ENCODE measurements around the gene RASSF3.
"Not testable (repeated sequence)": the region's sequence is repeated elsewhere in the genome, so short reads cannot be mapped to it uniquely, and the experiment has no call there.

The RASSF3 gene

GRCh38 chr12:64587447-64587846 lies 22.8 kb upstream of the RASSF3 start:
- DNase-seq, result no peak
- in situ Hi-C loops (cut with HindIII; ENCODE audit: low pct_ligation_motif_present, low pct_unique_long_range_greater_than_20kb, low sequenced_read_pairs), result no loop called here

GRCh38 chr12:64590183-64590582 lies 20.1 kb upstream of the RASSF3 start:
- no peak for DNase-seq
- in situ Hi-C loops (cut with HindIII; ENCODE audit: low pct_ligation_motif_present, low pct_unique_long_range_greater_than_20kb, low sequenced_read_pairs), result no loop called here

GRCh38 chr12:64595863-64596793 lies 14.2 kb upstream of the RASSF3 start:
- in situ Hi-C loops (cut with HindIII; ENCODE audit: low pct_ligation_motif_present, low pct_unique_long_range_greater_than_20kb, low sequenced_read_pairs), result no loop called here

GRCh38 chr12:64598831-64599230 lies 11.5 kb upstream of the RASSF3 start:
- in situ Hi-C loops (cut with HindIII; ENCODE audit: low pct_ligation_motif_present, low pct_unique_long_range_greater_than_20kb, low sequenced_read_pairs), result no loop called here
- no peak for DNase-seq

More at GRCh38 chr12:64595863-64596793, 14.2 kb upstream of the RASSF3 start:
- no peak for DNase-seq

DNA sequence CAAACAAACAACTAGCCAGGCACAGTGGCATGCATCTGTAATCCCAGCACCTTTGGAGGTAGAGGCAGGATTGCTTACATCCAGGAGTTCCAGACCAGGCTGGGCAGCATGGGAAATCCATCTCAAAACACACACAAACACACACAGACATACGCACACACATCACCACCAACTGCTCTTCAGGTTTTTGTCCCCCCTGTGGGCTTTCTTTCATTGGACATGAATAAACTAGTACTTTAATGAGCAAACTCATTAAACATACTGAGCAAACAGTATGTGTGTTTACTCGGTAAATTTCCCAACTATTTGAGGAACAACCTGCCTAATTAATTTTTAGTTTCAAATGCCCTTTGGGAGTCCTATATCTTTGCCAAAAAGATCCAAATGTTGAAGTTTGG lies 10.1 kb upstream of the RASSF3 start:
- in situ Hi-C loops (cut with HindIII; ENCODE audit: low pct_ligation_motif_present, low pct_unique_long_range_greater_than_20kb, low sequenced_read_pairs), result no loop called here
- DNase-seq, result no peak

GRCh38 chr12:64603183-64603841 lies 7.0 kb upstream of the RASSF3 start:
- in situ Hi-C loops (cut with HindIII; ENCODE audit: low pct_ligation_motif_present, low pct_unique_long_range_greater_than_20kb, low sequenced_read_pairs), result no loop called here
- DNase-seq, result no peak

DNA sequence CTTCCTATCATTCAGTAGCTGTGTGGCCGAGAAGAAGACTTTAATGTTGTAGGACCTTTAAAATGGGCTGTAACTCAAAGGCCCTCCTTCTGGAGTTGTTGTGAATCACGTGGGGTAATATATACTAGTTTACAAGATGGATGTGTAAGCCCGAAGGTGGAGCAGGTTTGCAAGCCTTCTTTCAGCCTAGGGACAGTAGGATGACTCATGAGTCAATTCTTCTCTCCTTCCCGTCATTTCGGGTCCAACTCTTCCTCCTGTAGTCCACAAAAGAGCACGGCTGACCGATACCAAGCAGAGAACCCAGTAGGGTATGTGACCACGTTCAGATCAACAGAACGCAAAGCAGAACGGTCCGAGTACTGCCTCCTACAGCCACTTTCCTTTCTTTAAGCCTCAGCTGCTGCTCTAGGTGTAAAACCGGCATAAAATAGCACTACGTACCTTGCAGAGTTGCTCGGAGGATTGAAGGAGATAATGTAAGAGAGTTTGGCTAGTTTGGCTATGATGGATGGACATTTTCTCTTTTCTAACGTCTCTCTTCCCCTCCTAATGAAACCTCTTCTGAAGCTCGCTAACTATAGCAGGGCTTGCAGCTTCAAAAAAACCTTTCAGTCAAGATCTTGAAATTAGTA lies 1.3 kb upstream of the RASSF3 start:
- in situ Hi-C loops (cut with HindIII; ENCODE audit: low pct_ligation_motif_present, low pct_unique_long_range_greater_than_20kb, low sequenced_read_pairs), result no loop called here
- DNase-seq, result peak; percentile 84

DNA sequence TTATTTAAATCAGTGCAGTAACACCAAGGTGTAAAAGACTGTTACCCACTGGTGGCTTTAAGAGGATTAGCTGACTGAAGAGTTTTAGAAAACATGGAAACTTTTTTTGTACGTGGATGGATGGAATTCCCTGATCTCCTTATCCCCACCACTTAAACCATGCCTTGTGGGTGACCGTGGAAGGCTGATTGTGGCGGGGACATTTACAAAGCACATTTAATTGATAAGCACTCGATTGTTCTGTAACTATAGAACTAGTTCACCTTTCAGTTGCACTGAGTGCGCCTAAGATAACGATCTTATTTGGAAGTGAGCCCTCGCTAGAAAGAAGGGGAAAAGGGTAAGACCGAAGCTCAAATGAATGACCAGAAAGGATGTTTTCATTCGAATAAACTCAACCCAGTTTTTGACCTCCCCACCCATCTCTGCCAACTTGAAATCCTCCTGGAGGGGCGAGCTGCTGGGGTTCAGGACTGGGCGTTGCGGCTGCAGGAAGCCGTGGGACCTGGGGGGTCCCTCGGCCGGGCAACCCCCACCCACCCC lies 688 bp upstream of the RASSF3 start:
- peak; percentile 59 for DNase-seq
- in situ Hi-C loops (cut with HindIII; ENCODE audit: low pct_ligation_motif_present, low pct_unique_long_range_greater_than_20kb, low sequenced_read_pairs), result no loop called here

- in situ Hi-C loops (cut with HindIII; ENCODE audit: low pct_ligation_motif_present, low pct_unique_long_range_greater_than_20kb, low sequenced_read_pairs), result no loop called here
- peak; percentile 71 for DNase-seq
These were observed 505 bp downstream of the RASSF3 start for GRCh38 chr12:64610660-64611340.

- DNase-seq, result peak; percentile 53
These were observed 1.3 kb downstream of the RASSF3 start for GRCh38 chr12:64611341-64612284.

GRCh38 chr12:64612843-64613242 lies 2.5 kb downstream of the RASSF3 start:
- DNase-seq, result no peak
- in situ Hi-C loops (cut with HindIII; ENCODE audit: low pct_ligation_motif_present, low pct_unique_long_range_greater_than_20kb, low sequenced_read_pairs), result no loop called here

More at GRCh38 chr12:64611341-64612284, 1.3 kb downstream of the RASSF3 start:
- in situ Hi-C loops (cut with HindIII; ENCODE audit: low pct_ligation_motif_present, low pct_unique_long_range_greater_than_20kb, low sequenced_read_pairs), result no loop called here

GRCh38 chr12:64613775-64614398 lies 3.6 kb downstream of the RASSF3 start:
- in situ Hi-C loops (cut with HindIII; ENCODE audit: low pct_ligation_motif_present, low pct_unique_long_range_greater_than_20kb, low sequenced_read_pairs); DNase-seq: not testable (repeated sequence)

DNA sequence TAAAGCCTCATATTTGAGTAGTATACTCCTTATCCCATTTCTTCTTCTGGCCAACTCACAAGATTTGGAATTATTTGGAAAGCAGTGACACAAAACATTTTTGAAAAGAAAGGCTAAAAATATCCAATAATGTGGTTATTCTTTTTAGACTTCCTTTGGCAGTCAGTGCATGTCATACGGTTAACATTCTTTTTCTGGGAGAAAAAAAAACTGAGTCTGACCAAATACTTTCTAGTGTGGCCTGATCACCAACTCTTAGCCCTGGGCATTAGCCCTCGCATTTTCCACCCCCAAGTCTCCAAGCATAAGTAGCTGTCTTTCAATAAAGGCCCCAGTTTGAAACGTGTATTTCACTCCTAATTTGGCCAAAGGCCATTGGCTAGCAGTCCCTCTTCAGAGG lies 5.9 kb downstream of the RASSF3 start:
- in situ Hi-C loops (cut with HindIII; ENCODE audit: low pct_ligation_motif_present, low pct_unique_long_range_greater_than_20kb, low sequenced_read_pairs), result no loop called here

GRCh38 chr12:64618953-64619590 lies 8.8 kb downstream of the RASSF3 start:
- no peak for DNase-seq
- in situ Hi-C loops (cut with HindIII; ENCODE audit: low pct_ligation_motif_present, low pct_unique_long_range_greater_than_20kb, low sequenced_read_pairs), result no loop called here

More for the DNA sequence above, 5.9 kb downstream of the RASSF3 start:
- no peak for DNase-seq

DNA sequence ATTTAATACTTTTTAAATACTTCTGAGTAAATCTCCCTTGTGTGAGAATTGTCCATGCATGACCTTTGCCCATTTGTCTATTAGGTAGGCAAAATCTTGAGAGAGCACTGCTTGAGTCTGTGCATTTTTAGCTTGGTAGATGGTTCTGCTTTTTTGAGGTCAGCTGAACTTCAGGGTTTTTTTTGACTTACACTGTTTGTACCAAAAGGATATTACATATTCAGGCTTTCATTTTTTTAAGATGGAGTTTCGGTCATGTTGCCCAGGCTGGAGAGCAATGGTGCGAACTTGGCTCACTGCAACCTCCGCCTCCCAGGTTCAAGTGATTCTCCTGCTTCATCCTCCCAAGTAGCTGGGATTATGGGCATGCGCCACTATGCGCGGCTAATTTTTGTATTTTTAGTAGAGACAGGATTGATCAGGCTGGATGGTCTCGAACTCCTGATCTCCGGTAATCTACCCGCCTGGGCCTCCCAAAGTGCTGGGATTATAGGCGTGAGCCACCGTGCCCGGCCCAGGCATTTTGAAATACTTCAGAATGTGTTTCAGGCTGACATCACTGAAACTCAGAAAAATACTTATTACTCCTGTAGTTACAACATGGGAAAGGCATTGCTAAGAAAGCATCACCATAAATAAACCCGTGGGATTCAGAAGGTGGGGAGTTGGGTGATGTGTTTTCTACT lies 11.1 kb downstream of the RASSF3 start:
- no peak for DNase-seq

DNA sequence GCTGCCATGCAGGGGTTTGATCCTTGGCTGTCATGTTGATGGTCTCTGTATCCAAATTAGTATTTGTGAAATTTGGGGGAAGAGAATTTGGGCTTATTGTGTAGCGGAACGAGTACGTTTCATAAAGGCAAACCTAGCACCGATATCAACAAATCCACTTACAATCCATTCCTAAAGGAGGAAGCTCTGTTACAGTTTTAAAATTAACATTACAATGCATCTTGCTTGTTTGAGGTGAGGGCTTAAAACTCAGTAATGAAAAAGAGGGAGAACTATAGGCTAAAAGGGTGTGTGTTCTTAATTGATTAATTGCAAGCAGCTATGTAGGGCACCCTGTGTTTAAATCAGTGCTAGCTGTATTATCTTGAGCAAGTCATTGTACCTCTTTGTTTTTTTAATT lies 13.7 kb downstream of the RASSF3 start:
- in situ Hi-C loops (cut with HindIII; ENCODE audit: low pct_ligation_motif_present, low pct_unique_long_range_greater_than_20kb, low sequenced_read_pairs), result no loop called here
- DNase-seq, result no peak

More for the DNA sequence above, 11.1 kb downstream of the RASSF3 start:
- in situ Hi-C loops (cut with HindIII; ENCODE audit: low pct_ligation_motif_present, low pct_unique_long_range_greater_than_20kb, low sequenced_read_pairs), result no loop called here

Measured in ACHN (cell line).